ENCODE results near the gene CD52.
A peak's percentile ranks its signal among the peaks of the same experiment; 100 is the strongest.

The CD52 gene

GRCh38 chr1:26277261-26277661 lies 40.5 kb upstream of the CD52 start:
- H3K4me3 ChIP-seq (replicated peaks in 1 of 2; ENCODE audit: low read depth in 2 of 2, low read length in 2 of 2), result no peak overlapping the region
- no peak for TF ChIP-seq CTCF (IDR thresholded peaks at IDR 0.05; ENCODE audit: low read depth, low read length)
- DNase-seq (ENCODE audit: low read depth in 2 of 2), result no peak

GRCh38 chr1:26277719-26278118 lies 40.0 kb upstream of the CD52 start:
- DNase-seq (ENCODE audit: low read depth in 2 of 2), result no peak
- no peak overlapping the region for H3K4me3 ChIP-seq (replicated peaks in 1 of 2; ENCODE audit: low read depth in 2 of 2, low read length in 2 of 2)
- no peak for TF ChIP-seq CTCF (IDR thresholded peaks at IDR 0.05; ENCODE audit: low read depth, low read length)

- no peak overlapping the region for H3K4me3 ChIP-seq (replicated peaks in 1 of 2; ENCODE audit: low read depth in 2 of 2, low read length in 2 of 2)
- no peak for TF ChIP-seq CTCF (IDR thresholded peaks at IDR 0.05; ENCODE audit: low read depth, low read length)
- peak; percentile 83 to 87 for DNase-seq (ENCODE audit: low read depth in 2 of 2)
Measured at GRCh38 chr1:26278303-26278702, 39.5 kb upstream of the CD52 start.

GRCh38 chr1:26278724-26279455 lies 38.9 kb upstream of the CD52 start:
- no peak for TF ChIP-seq CTCF (IDR thresholded peaks at IDR 0.05; ENCODE audit: low read depth, low read length)
- peak overlapping the region; percentile 79 to 86 for H3K4me3 ChIP-seq (replicated peaks in 1 of 2; ENCODE audit: low read depth in 2 of 2, low read length in 2 of 2)
- peak; percentile 49 to 77 for DNase-seq (ENCODE audit: low read depth in 2 of 2)

- peak; percentile 49 for TF ChIP-seq CTCF (IDR thresholded peaks at IDR 0.05; ENCODE audit: low read depth, low read length)
- H3K4me3 ChIP-seq (replicated peaks in 1 of 2; ENCODE audit: low read depth in 2 of 2, low read length in 2 of 2), result peak within 1 kb of the TSS; percentile 79 to 86
- peak; percentile 77 to 87 for DNase-seq (ENCODE audit: low read depth in 2 of 2)
Measured at GRCh38 chr1:26279456-26280332, 38.1 kb upstream of the CD52 start, which contains the start of gene SH3BGRL3. Gene SH3BGRL3, plus strand, starts transcription at chr1:26280086. Its CDS starts 70 bp downstream, at chr1:26280156.

GRCh38 chr1:26280333-26281042 lies 37.3 kb upstream of the CD52 start:
- peak overlapping the region; percentile 79 to 86 for H3K4me3 ChIP-seq (replicated peaks in 1 of 2; ENCODE audit: low read depth in 2 of 2, low read length in 2 of 2)
- TF ChIP-seq CTCF (IDR thresholded peaks at IDR 0.05; ENCODE audit: low read depth, low read length), result no peak
- peak in 1 of 2 donors; percentile 37 for DNase-seq (ENCODE audit: low read depth in 2 of 2)

All from cardiac fibroblast (primary cell).